ENCODE results near the gene COL23A1. TPM values are rescaled to one million over a fixed set of nuclear protein-coding genes. Genes with fewer than 3 reads are reported as not detected.
A peak's percentile ranks its signal among the peaks of the same experiment; 100 is the strongest.

The COL23A1 gene
- total and polyA plus RNA-seq, 3 experiments from 2014 or later, result 0.20 to 0.28 TPM; not detected in 1

GRCh38 chr5:178360926-178361235 lies 229.3 kb downstream of the COL23A1 start:
- no peaks in the 10 kb centered on the region for H3K36me3 ChIP-seq (ENCODE audit: insufficient read depth, low read length)
- no peaks in the 10 kb centered on the region for H3K4me1 ChIP-seq (ENCODE audit: insufficient read depth, low read length)
- POLR2A ChIA-PET, result no interaction called here
- H3K9me3 ChIP-seq (ENCODE audit: low read length), result no peaks in the 10 kb centered on the region
- Mint-ChIP-seq H3K36me3 (no peaks in the 10 kb centered on the region), H3K4me1 (peaks cover 5 to 9% (median 6%) of the 10 kb centered on the region in 3 donors), H3K27me3 (peaks cover 8 to 18% of the 10 kb centered on the region in 2 donors), H3K9me3 (no peaks in the 10 kb centered on the region), H3K4me3 (no peak overlapping the region), H3K27ac (no peak overlapping the region)
- DNase-seq, result no peak
- H3K4me3 ChIP-seq (ENCODE audit: low read length), result no peak overlapping the region
- H3K27me3 ChIP-seq (ENCODE audit: insufficient read depth, low read length, poor library complexity, severe bottlenecking), result no peaks in the 10 kb centered on the region
- no peak overlapping the region for H3K27ac ChIP-seq (ENCODE audit: low read depth, low read length)
- CTCF ChIA-PET, result no interaction called here

GRCh38 chr5:178360222-178360925 lies 229.8 kb downstream of the COL23A1 start:
- H3K27ac Mint-ChIP-seq, result no peak overlapping the region
- H3K4me1 Mint-ChIP-seq, result peaks cover 5 to 10% (median 6%) of the 10 kb centered on the region in 3 donors
- no peaks in the 10 kb centered on the region for H3K36me3 Mint-ChIP-seq
- CTCF ChIA-PET, result no interaction called here
- peaks cover 11 to 20% of the 10 kb centered on the region in 2 donors for H3K27me3 Mint-ChIP-seq
- POLR2A ChIA-PET, result interaction anchor here (0.5 kb wide), 1 partner anchor 44 kb away, joined by 3 read pairs; no protein-coding TSS in a partner anchor
- Histone ChIP-seq H3K9me3 (ENCODE audit: low read length) (no peaks in the 10 kb centered on the region), H3K27me3 (ENCODE audit: insufficient read depth, low read length, poor library complexity, severe bottlenecking) (no peaks in the 10 kb centered on the region), H3K4me1 (ENCODE audit: insufficient read depth, low read length) (no peaks in the 10 kb centered on the region), H3K4me3 (ENCODE audit: low read length) (no peak overlapping the region), H3K36me3 (ENCODE audit: insufficient read depth, low read length) (no peaks in the 10 kb centered on the region), H3K27ac (ENCODE audit: low read depth, low read length) (no peak overlapping the region)
- no peaks in the 10 kb centered on the region for H3K9me3 Mint-ChIP-seq
- no peak overlapping the region for H3K4me3 Mint-ChIP-seq
- no peak for DNase-seq

- POLR2A ChIA-PET, result interaction anchor here (0.5 kb wide), 1 partner anchor 43 kb away, joined by 3 read pairs; no protein-coding TSS in a partner anchor
- Histone ChIP-seq H3K4me3 (ENCODE audit: low read length) (no peak overlapping the region), H3K9me3 (ENCODE audit: low read length) (no peaks in the 10 kb centered on the region), H3K36me3 (ENCODE audit: insufficient read depth, low read length) (no peaks in the 10 kb centered on the region), H3K4me1 (ENCODE audit: insufficient read depth, low read length) (no peaks in the 10 kb centered on the region), H3K27me3 (ENCODE audit: insufficient read depth, low read length, poor library complexity, severe bottlenecking) (no peaks in the 10 kb centered on the region), H3K27ac (ENCODE audit: low read depth, low read length) (no peak overlapping the region)
- no peaks in the 10 kb centered on the region for H3K9me3 Mint-ChIP-seq
- CTCF ChIA-PET, result no interaction called here
- no peak overlapping the region for H3K27ac Mint-ChIP-seq
- no peak overlapping the region for H3K4me3 Mint-ChIP-seq
- no peak for DNase-seq
- H3K27me3 Mint-ChIP-seq, result peaks cover 13 to 20% of the 10 kb centered on the region in 2 donors
- H3K4me1 Mint-ChIP-seq, result peaks cover 5 to 10% (median 6%) of the 10 kb centered on the region in 3 donors
- H3K36me3 Mint-ChIP-seq, result no peaks in the 10 kb centered on the region
Measured at GRCh38 chr5:178359738-178360137, 230.5 kb downstream of the COL23A1 start.

- H3K4me3 ChIP-seq (ENCODE audit: low read length), result no peak overlapping the region
- POLR2A ChIA-PET, result no interaction called here
Measured at GRCh38 chr5:178357678-178358077, 232.5 kb downstream of the COL23A1 start.

GRCh38 chr5:178357121-178357521 lies 233.1 kb downstream of the COL23A1 start:
- Histone ChIP-seq H3K36me3 (ENCODE audit: insufficient read depth, low read length) (no peaks in the 10 kb centered on the region), H3K27me3 (ENCODE audit: insufficient read depth, low read length, poor library complexity, severe bottlenecking) (no peaks in the 10 kb centered on the region), H3K9me3 (ENCODE audit: low read length) (no peaks in the 10 kb centered on the region), H3K4me3 (ENCODE audit: low read length) (no peak overlapping the region), H3K4me1 (ENCODE audit: insufficient read depth, low read length) (no peaks in the 10 kb centered on the region), H3K27ac (ENCODE audit: low read depth, low read length) (no peak overlapping the region)
- Mint-ChIP-seq H3K4me3 (peak overlapping the region in 1 of 7 donors; percentile 32), H3K27ac (no peak overlapping the region), H3K4me1 (peaks cover 0 to 10% (median 6%) of the 10 kb centered on the region in 3 donors), H3K9me3 (no peaks in the 10 kb centered on the region), H3K27me3 (peaks cover 16 to 34% of the 10 kb centered on the region in 2 donors), H3K36me3 (no peaks in the 10 kb centered on the region)
- no peak for DNase-seq
- CTCF ChIA-PET, result no interaction called here
- POLR2A ChIA-PET, result no interaction called here

More at GRCh38 chr5:178357678-178358077, 232.5 kb downstream of the COL23A1 start:
- DNase-seq, result no peak
- H3K4me1 Mint-ChIP-seq, result peaks cover 0 to 10% (median 6%) of the 10 kb centered on the region in 3 donors
- no peaks in the 10 kb centered on the region for H3K9me3 Mint-ChIP-seq
- no peaks in the 10 kb centered on the region for H3K36me3 Mint-ChIP-seq
- CTCF ChIA-PET, result no interaction called here
- no peak overlapping the region for H3K27ac Mint-ChIP-seq
- no peak overlapping the region for H3K27ac ChIP-seq (ENCODE audit: low read depth, low read length)
- no peaks in the 10 kb centered on the region for H3K4me1 ChIP-seq (ENCODE audit: insufficient read depth, low read length)
- H3K36me3 ChIP-seq (ENCODE audit: insufficient read depth, low read length), result no peaks in the 10 kb centered on the region
- no peaks in the 10 kb centered on the region for H3K27me3 ChIP-seq (ENCODE audit: insufficient read depth, low read length, poor library complexity, severe bottlenecking)
- peaks cover 16 to 33% of the 10 kb centered on the region in 2 donors for H3K27me3 Mint-ChIP-seq
- no peak overlapping the region for H3K4me3 Mint-ChIP-seq
- no peaks in the 10 kb centered on the region for H3K9me3 ChIP-seq (ENCODE audit: low read length)

GRCh38 chr5:178356431-178356872 lies 233.7 kb downstream of the COL23A1 start:
- no peak overlapping the region for H3K27ac ChIP-seq (ENCODE audit: low read depth, low read length)
- Mint-ChIP-seq H3K9me3 (no peaks in the 10 kb centered on the region), H3K27me3 (peaks cover 16 to 31% of the 10 kb centered on the region in 2 donors), H3K36me3 (no peaks in the 10 kb centered on the region), H3K4me3 (no peak overlapping the region), H3K4me1 (peaks cover 0 to 10% (median 6%) of the 10 kb centered on the region in 3 donors), H3K27ac (no peak overlapping the region)
- POLR2A ChIA-PET, result no interaction called here
- no peak for DNase-seq
- H3K36me3 ChIP-seq (ENCODE audit: insufficient read depth, low read length), result no peaks in the 10 kb centered on the region
- no peaks in the 10 kb centered on the region for H3K4me1 ChIP-seq (ENCODE audit: insufficient read depth, low read length)
- H3K9me3 ChIP-seq (ENCODE audit: low read length), result no peaks in the 10 kb centered on the region
- no peak overlapping the region for H3K4me3 ChIP-seq (ENCODE audit: low read length)
- no peaks in the 10 kb centered on the region for H3K27me3 ChIP-seq (ENCODE audit: insufficient read depth, low read length, poor library complexity, severe bottlenecking)
- CTCF ChIA-PET, result no interaction called here

GRCh38 chr5:178355671-178356070 lies 234.5 kb downstream of the COL23A1 start:
- POLR2A ChIA-PET, result no interaction called here

GRCh38 chr5:178353461-178353860 lies 236.7 kb downstream of the COL23A1 start:
- Histone ChIP-seq H3K9me3 (ENCODE audit: low read length) (no peaks in the 10 kb centered on the region), H3K27me3 (ENCODE audit: insufficient read depth, low read length, poor library complexity, severe bottlenecking) (no peaks in the 10 kb centered on the region), H3K4me3 (ENCODE audit: low read length) (no peak overlapping the region), H3K4me1 (ENCODE audit: insufficient read depth, low read length) (no peaks in the 10 kb centered on the region), H3K36me3 (ENCODE audit: insufficient read depth, low read length) (no peaks in the 10 kb centered on the region), H3K27ac (ENCODE audit: low read depth, low read length) (no peak overlapping the region)
- no peak for DNase-seq
- Mint-ChIP-seq H3K4me1 (peaks cover 0 to 10% (median 6%) of the 10 kb centered on the region in 3 donors), H3K4me3 (no peak overlapping the region), H3K27me3 (peaks cover 20 to 40% of the 10 kb centered on the region in 2 donors), H3K27ac (no peak overlapping the region), H3K36me3 (no peaks in the 10 kb centered on the region), H3K9me3 (no peaks in the 10 kb centered on the region)
- POLR2A ChIA-PET, result no interaction called here
- CTCF ChIA-PET, result no interaction called here

More at GRCh38 chr5:178355671-178356070, 234.5 kb downstream of the COL23A1 start:
- H3K9me3 Mint-ChIP-seq, result no peaks in the 10 kb centered on the region
- Histone ChIP-seq H3K4me1 (ENCODE audit: insufficient read depth, low read length) (no peaks in the 10 kb centered on the region), H3K27me3 (ENCODE audit: insufficient read depth, low read length, poor library complexity, severe bottlenecking) (no peaks in the 10 kb centered on the region), H3K9me3 (ENCODE audit: low read length) (no peaks in the 10 kb centered on the region), H3K27ac (ENCODE audit: low read depth, low read length) (no peak overlapping the region), H3K36me3 (ENCODE audit: insufficient read depth, low read length) (no peaks in the 10 kb centered on the region), H3K4me3 (ENCODE audit: low read length) (no peak overlapping the region)
- no peak overlapping the region for H3K27ac Mint-ChIP-seq
- no peaks in the 10 kb centered on the region for H3K36me3 Mint-ChIP-seq
- DNase-seq, result no peak
- peaks cover 17 to 30% of the 10 kb centered on the region in 2 donors for H3K27me3 Mint-ChIP-seq
- CTCF ChIA-PET, result no interaction called here
- no peak overlapping the region for H3K4me3 Mint-ChIP-seq
- peaks cover 0 to 10% (median 6%) of the 10 kb centered on the region in 3 donors for H3K4me1 Mint-ChIP-seq
